Breast epithelium (tissue), 3 donors: ENCODE measurements around the gene SLC34A3.

ENCODE experiments used
- CTCF ChIP-seq, 3 donors: fragments of 450-650 bp; IDR thresholded peaks; one replicate each; pipeline ENCODE4 v1.5.1; 2016 to 2017; ENCODE audit warnings: antibody characterized with exemption in 3 of 3, mild to moderate bottlenecking in 3 of 3, moderate library complexity in 3 of 3
- POLR2AphosphoS5 ChIP-seq, 3 donors: sonication (generic); formaldehyde crosslinking; IDR thresholded peaks; one replicate each; pipeline ENCODE4 v1.6.1; 2017; ENCODE audit warnings: antibody characterized with exemption in 3 of 3

- TF ChIP-seq CTCF (IDR thresholded peaks at IDR 0.05) = no peak
- no peak for TF ChIP-seq POLR2AphosphoS5 (IDR thresholded peaks at IDR 0.05)
These were observed 32.8 kb downstream of the SLC34A3 start for GRCh38 chr9:137263506-137263905.
